Endothelial cell of umbilical vein (primary cell): ENCODE measurements around the gene MYMX. TPM values are rescaled to one million over a fixed set of nuclear protein-coding genes. Genes with fewer than 3 reads are reported as not detected.

Experiments
- BruUV-seq: library from RNA; stranded (reverse); fragments of 400-500 nt; replicated peaks from 2 replicates; lab custom pipeline; 2021; lab: Mats Ljungman, UMichigan
- CTCF ChIA-PET: fragments of 300-600, 350-600 bp; sonication (Branson Sonifier 250); formaldehyde crosslinking; loops from one replicate; lab custom pipeline; 2021; ENCODE audit warnings: antibody characterized with exemption, inconsistent platforms; lab: Charles Lee
- POLR2A ChIA-PET: fragments of 300-600, 350-600 bp; sonication (Branson Sonifier 250); formaldehyde crosslinking; loops from one replicate; lab custom pipeline; 2021; ENCODE audit warnings: antibody characterized with exemption, inconsistent platforms; lab: Charles Lee
- DNase-seq: peaks from one replicate; pipeline ENCODE4 v3.0.0-alpha.2; 2011; ENCODE audit warnings: low read depth, low spot score
- FAIRE-seq: peaks from 2 replicates; lab custom pipeline; 2011; peaks lifted over from hg19 to GRCh38; lab: Jason Lieb, UNC
- H2AFZ ChIP-seq: 2 replicates; pipeline ENCODE4 v1.6.0; 2012; ENCODE audit warnings: low read depth, low read length, control low read depth, inconsistent platforms
- H3K27ac ChIP-seq: 2 replicates; pipeline ENCODE4 v1.5.1; 2011; ENCODE audit warnings: low read depth, mild to moderate bottlenecking, control low read depth, low read length, moderate library complexity; ENCODE audit not compliant: insufficient read depth
- H3K27me3 ChIP-seq, 2 experiments: 2 replicates each; pipeline versions ENCODE4 v1.6.0 to v1.6.1; 2011; ENCODE audit warnings: low read length in 2 of 2, mixed read lengths in 1 of 2; ENCODE audit not compliant: control insufficient read depth in 2 of 2, insufficient read depth in 2 of 2
- H3K36me3 ChIP-seq, 2 experiments: 2 replicates in 1 of 2; 3 replicates in 1 of 2; pipeline ENCODE4 v1.5.1; 2011; ENCODE audit warnings: low read length in 2 of 2, mild to moderate bottlenecking in 1 of 2, moderate library complexity in 1 of 2; ENCODE audit not compliant: control insufficient read depth in 2 of 2, insufficient read depth in 2 of 2; ENCODE audit errors: extremely low read depth in 1 of 2
- H3K4me1 ChIP-seq: 3 replicates; pipeline ENCODE4 v1.5.1; 2011; ENCODE audit warnings: mild to moderate bottlenecking, low read length; ENCODE audit not compliant: control insufficient read depth, insufficient read depth; ENCODE audit errors: extremely low read depth
- H3K4me2 ChIP-seq: 2 replicates; pipeline ENCODE4 v1.6.1; 2011; ENCODE audit warnings: low read length, control low read depth, mixed read lengths; ENCODE audit not compliant: insufficient read depth
- H3K4me3 ChIP-seq, 3 experiments: fragments of 200-600 bp in 1 of 3; sonication (generic), shearing (Covaris generic) in 1 of 3; replicated peaks in 1 of 3; 2 replicates each; pipeline ENCODE4 v1.5.1; 2011 to 2016; ENCODE audit warnings: control low read depth in 3 of 3, low read length in 3 of 3, mild to moderate bottlenecking in 2 of 3, inconsistent platforms in 1 of 3, low read depth in 1 of 3, moderate library complexity in 1 of 3; ENCODE audit not compliant: insufficient read depth in 1 of 3
- H3K79me2 ChIP-seq: 2 replicates; pipeline ENCODE4 v1.6.0; 2012; ENCODE audit warnings: low read length, inconsistent platforms; ENCODE audit not compliant: control insufficient read depth, insufficient read depth
- H3K9ac ChIP-seq: replicated peaks from 2 replicates; pipeline ENCODE3; 2011; ENCODE audit warnings: low read length, control low read depth; ENCODE audit not compliant: insufficient read depth; ENCODE audit errors: extremely low read depth
- H3K9me1 ChIP-seq: replicated peaks from 3 replicates; pipeline ENCODE4 v1.6.0; 2011; ENCODE audit warnings: mild to moderate bottlenecking, low read length; ENCODE audit not compliant: control insufficient read depth, insufficient read depth; ENCODE audit errors: extremely low read depth
- H3K9me3 ChIP-seq: replicated peaks from 2 replicates; pipeline ENCODE4 v1.5.1; 2012; ENCODE audit warnings: low read length, inconsistent platforms; ENCODE audit not compliant: control insufficient read depth, insufficient read depth
- H4K20me1 ChIP-seq: replicated peaks from 2 replicates; pipeline ENCODE3; 2011; ENCODE audit warnings: mild to moderate bottlenecking, low read length; ENCODE audit not compliant: control insufficient read depth, insufficient read depth; ENCODE audit errors: extremely low read depth
- EZH2 ChIP-seq: IDR thresholded peaks from 2 replicates; pipeline ENCODE4 v1.6.1; 2012; ENCODE audit warnings: borderline replicate concordance, low read depth, mild to moderate bottlenecking, moderate library complexity, low read length, inconsistent platforms; ENCODE audit not compliant: severe bottlenecking
- FOS ChIP-seq: IDR thresholded peaks from 2 replicates; pipeline ENCODE4 v1.6.1; 2011; ENCODE audit warnings: mild to moderate bottlenecking, low read length, moderate library complexity, borderline replicate concordance; ENCODE audit not compliant: insufficient read depth
- GATA2 ChIP-seq: IDR thresholded peaks from 2 replicates; pipeline ENCODE4 v1.7.0; 2011; ENCODE audit warnings: low read depth, mild to moderate bottlenecking, moderate library complexity, mixed read lengths, low read length; ENCODE audit not compliant: insufficient read length, insufficient read depth
- JUN ChIP-seq: IDR thresholded peaks from 2 replicates; pipeline ENCODE4 v1.6.1; 2011; ENCODE audit warnings: borderline replicate concordance, low read depth; ENCODE audit not compliant: insufficient read length, insufficient read depth
- MYC ChIP-seq: IDR thresholded peaks from one replicate; pipeline ENCODE4 v1.6.1; 2011; ENCODE audit warnings: mild to moderate bottlenecking, low read depth, low read length
- POLR2A ChIP-seq: IDR thresholded peaks from 2 replicates; pipeline ENCODE4 v1.6.1; 2012; ENCODE audit warnings: low read depth, mild to moderate bottlenecking, control low read depth, low read length
- POLR2AphosphoS5 ChIP-seq: IDR thresholded peaks from 2 replicates; pipeline ENCODE4 v1.6.1; 2012; ENCODE audit warnings: low read depth, mild to moderate bottlenecking, control low read depth, low read length, moderate library complexity; ENCODE audit not compliant: insufficient read depth
- dilution Hi-C: fragments of 300-500 bp; cut with MboI; formaldehyde crosslinking; loops from one replicate; pipeline ENCODE4 v1.15.0; 2019; ENCODE audit warnings: low sequenced_read_pairs; ENCODE audit not compliant: extremely low pct_ligation_motif_present
- intact Hi-C: fragments of 100-400 bp; cut with micrococcal nuclease; formaldehyde crosslinking; loops from one replicate; pipeline ENCODE4 v1.10.0; 2022
- polyA plus RNA-seq, 4 experiments: library from polyadenylated mRNA; depleted of rRNA in 3 of 4; stranded (reverse) in 3 of 4; unstranded in 1 of 4; fragments of >200 nt; gene quantifications; 2 replicates each; pipeline versions ENCODE4 v1.2.1 to v1.2.3, GENCODE V29; 2011 to 2012; ENCODE audit warnings: missing spikeins in 1 of 4
- total RNA-seq: library from RNA; stranded (reverse); gene quantifications from 2 replicates; pipeline ENCODE4 v1.2.3, GENCODE V29; 2021
- TF ChIP-seq, protein P1 (sequence below), 2 donors: IDR thresholded peaks; 1 replicate in 1 of 2; 2 replicates in 1 of 2; pipeline ENCODE4 v1.5.1; 2011; ENCODE audit warnings: low read length in 2 of 2, mild to moderate bottlenecking in 2 of 2, moderate library complexity in 2 of 2, control low read depth in 1 of 2, inconsistent platforms in 1 of 2, low read depth in 1 of 2; ENCODE audit not compliant: insufficient read depth in 1 of 2; ENCODE audit errors: extremely low read depth in 1 of 2
- TF ChIP-seq, protein P2 (sequence below): IDR thresholded peaks from 2 replicates; pipeline ENCODE4 v1.6.1; 2011; ENCODE audit not compliant: insufficient read depth, insufficient read length

MYMX gene
- total and polyA plus RNA-seq, 2 donors (not counting 3 experiments of a cell fraction or from before 2014, with no cell fraction given) = 0.18 TPM; not detected in 1

DNA sequence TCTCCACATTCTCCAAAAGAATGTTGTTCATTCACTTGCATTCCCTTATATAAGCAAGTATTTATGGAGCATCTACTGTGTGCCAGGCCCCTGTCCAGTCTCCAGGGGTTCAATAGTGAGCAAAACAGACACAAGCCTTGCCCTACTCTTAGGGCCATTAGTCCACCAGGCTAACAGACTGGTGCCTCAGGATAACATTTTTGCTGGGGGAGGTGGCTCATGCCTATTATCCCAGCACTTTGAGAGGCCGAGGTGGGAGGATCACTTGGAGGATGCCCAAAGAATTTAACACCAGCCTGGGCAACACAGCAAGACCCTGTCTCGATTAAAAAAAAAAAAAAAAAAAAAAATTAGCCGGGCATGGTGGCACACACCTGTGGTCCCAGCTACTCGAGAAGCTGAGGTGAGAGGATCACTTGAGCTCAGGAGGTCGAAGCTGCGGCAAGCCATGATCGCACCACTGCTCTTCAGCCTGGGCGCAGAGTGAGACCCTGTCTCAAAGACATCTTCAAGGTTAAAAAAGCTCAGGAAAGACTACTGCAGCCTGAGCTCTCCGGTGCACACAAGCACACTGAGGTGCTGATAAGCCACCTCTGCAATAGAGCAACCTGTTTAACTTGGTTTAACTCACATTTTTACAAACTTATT lies 38.2 kb upstream of the MYMX start:
- Histone ChIP-seq H3K4me2 (peak overlapping the region; percentile 47), H3K9ac (peak overlapping the region; percentile 36), H3K9me3 (no peaks in the 10 kb centered on the region), H3K36me3 (no peaks in the 10 kb centered on the region), H3K27me3 (no peaks in the 10 kb centered on the region), H3K9me1 (no peaks in the 10 kb centered on the region), H3K27ac (peak overlapping the region; percentile 91), H2AFZ (no peak overlapping the region), H3K4me1 (peaks cover 42% of the 10 kb centered on the region), H3K4me3 (no peak overlapping the region), H3K79me2 (no peaks in the 10 kb centered on the region), H4K20me1 (no peaks in the 10 kb centered on the region)
- TF ChIP-seq POLR2AphosphoS5 = no peak
- CTCF ChIA-PET = interaction anchor here (0.7 to 5.8 kb wide), 7 partner anchors 9 to 82 kb away, joined by 3 to 84 read pairs (median 4); partner anchors contain the start of genes SLC29A1 and SLC35B2
- BruUV-seq = no TSS peak
- DNase-seq (no peak), FAIRE-seq (no peak)
- dilution Hi-C loops (no loop called here), intact Hi-C loops (loop anchor here (1.0 to 2.0 kb wide), 5 partner anchors 14 to 68 kb away; partner anchors contain the start of gene HSP90AB1)
- POLR2A ChIA-PET = interaction anchor here (0.6 to 1.2 kb wide), 3 partner anchors 68 to 85 kb away, joined by 3 read pairs; partner anchors contain the start of gene HSP90AB1

DNA sequence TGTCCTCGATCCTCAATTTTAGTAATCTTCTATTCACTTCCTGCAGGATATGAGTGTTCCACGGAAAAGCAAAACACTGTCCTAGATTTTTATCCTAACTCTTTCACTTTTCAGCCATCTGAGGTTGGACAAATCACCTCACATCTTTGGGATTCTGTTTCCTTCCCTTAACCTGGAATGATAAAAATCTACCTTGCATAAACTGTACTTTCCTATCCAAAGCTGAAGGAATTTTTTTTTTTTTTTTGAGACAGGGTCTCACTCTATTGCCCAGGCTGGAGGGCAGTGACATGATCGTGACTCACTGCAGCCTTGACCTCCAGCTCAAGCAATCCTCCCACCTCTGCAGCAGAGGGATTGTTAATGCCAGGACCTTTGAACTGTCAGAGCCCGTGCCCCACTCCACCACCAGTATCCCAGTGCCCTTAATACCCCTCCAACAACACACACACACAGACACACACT lies 37.6 kb upstream of the MYMX start:
- intact Hi-C loops = loop anchor here (2.0 kb wide), 2 partner anchors 14 to 68 kb away; partner anchors contain the start of gene HSP90AB1
- TF ChIP-seq, protein P1, sequence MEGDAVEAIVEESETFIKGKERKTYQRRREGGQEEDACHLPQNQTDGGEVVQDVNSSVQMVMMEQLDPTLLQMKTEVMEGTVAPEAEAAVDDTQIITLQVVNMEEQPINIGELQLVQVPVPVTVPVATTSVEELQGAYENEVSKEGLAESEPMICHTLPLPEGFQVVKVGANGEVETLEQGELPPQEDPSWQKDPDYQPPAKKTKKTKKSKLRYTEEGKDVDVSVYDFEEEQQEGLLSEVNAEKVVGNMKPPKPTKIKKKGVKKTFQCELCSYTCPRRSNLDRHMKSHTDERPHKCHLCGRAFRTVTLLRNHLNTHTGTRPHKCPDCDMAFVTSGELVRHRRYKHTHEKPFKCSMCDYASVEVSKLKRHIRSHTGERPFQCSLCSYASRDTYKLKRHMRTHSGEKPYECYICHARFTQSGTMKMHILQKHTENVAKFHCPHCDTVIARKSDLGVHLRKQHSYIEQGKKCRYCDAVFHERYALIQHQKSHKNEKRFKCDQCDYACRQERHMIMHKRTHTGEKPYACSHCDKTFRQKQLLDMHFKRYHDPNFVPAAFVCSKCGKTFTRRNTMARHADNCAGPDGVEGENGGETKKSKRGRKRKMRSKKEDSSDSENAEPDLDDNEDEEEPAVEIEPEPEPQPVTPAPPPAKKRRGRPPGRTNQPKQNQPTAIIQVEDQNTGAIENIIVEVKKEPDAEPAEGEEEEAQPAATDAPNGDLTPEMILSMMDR (IDR thresholded peaks at IDR 0.05; ENCODE audit: extremely low read depth in 1 of 2, insufficient read depth in 1 of 2, low read depth in 1 of 2, low read length in 2 of 2) = no peak
- TF ChIP-seq FOS (peak; percentile 94), MYC (no peak), POLR2AphosphoS5 (no peak), POLR2A (peak; percentile 62), GATA2 (peak; percentile 97), EZH2 (no peak), JUN (no peak)
- TF ChIP-seq, protein P2, sequence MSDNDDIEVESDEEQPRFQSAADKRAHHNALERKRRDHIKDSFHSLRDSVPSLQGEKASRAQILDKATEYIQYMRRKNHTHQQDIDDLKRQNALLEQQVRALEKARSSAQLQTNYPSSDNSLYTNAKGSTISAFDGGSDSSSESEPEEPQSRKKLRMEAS = no peak
- Histone ChIP-seq H3K9me1 (no peaks in the 10 kb centered on the region), H3K4me3 (no peak overlapping the region), H3K27me3 (no peaks in the 10 kb centered on the region), H4K20me1 (no peaks in the 10 kb centered on the region), H3K4me1 (peaks cover 42% of the 10 kb centered on the region), H3K9ac (peak overlapping the region; percentile 36), H3K36me3 (no peaks in the 10 kb centered on the region), H3K27ac (peak overlapping the region; percentile 91), H3K79me2 (no peaks in the 10 kb centered on the region), H2AFZ (no peak overlapping the region), H3K4me2 (peak overlapping the region; percentile 47), H3K9me3 (no peaks in the 10 kb centered on the region)
- peak; percentile 62 for DNase-seq
- ChIA-PET POLR2A (interaction anchor here (0.6 to 1.2 kb wide), 3 partner anchors 68 to 85 kb away, joined by 3 read pairs; partner anchors contain the start of gene HSP90AB1), CTCF (interaction anchor here (0.7 to 5.8 kb wide), 5 partner anchors 9 to 83 kb away, joined by 3 to 84 read pairs (median 4); partner anchors contain the start of genes SLC29A1 and SLC35B2)
- dilution Hi-C loops = no loop called here
- FAIRE-seq = peak; percentile 91
- BruUV-seq = no TSS peak
